ENCODE measurements around the gene WDFY4. TPM values are rescaled to one million over a fixed set of nuclear protein-coding genes. Genes with fewer than 3 reads are reported as not detected.

Gene WDFY4
- total RNA-seq, 1 experiment from 2014 or later: not detected

DNA sequence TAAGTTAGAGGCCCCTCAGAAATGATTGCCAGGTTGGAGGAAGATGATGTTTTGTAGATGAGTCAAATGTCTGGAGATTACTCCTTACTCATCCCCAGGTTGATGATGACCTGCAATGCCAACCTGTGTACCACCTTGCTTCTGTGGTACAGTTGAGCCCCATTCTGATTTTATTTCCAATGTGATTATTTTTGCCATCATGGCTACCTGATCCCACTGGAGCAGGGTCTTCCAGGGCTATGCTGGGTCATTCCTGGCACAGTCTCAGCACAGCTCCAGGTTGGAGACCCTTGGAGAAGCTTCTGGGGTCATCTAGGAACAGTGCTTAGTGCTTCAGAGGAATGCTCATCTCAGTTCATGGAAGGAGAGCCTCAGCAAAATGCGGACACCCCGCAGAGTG lies 220.6 kb downstream of the WDFY4 start:
- H3K27me3 ChIP-seq (ENCODE audit: insufficient read depth, low read length): no peaks in the 10 kb centered on the region
- H3K36me3 Mint-ChIP-seq (ENCODE audit: insufficient read depth in 1 of 3, low read depth in 3 of 3): no peaks in the 10 kb centered on the region
- no peaks in the 10 kb centered on the region for H3K79me2 ChIP-seq (ENCODE audit: insufficient read depth, low read length)
- H3K18ac ChIP-seq (ENCODE audit: insufficient read length, low read depth, low read length): no peak overlapping the region
- H3K9ac ChIP-seq (ENCODE audit: extremely low read depth, insufficient read length, low read length): no peak overlapping the region
- H3K9me3 ChIP-seq (ENCODE audit: control insufficient read depth, low read depth, low read length): no peaks in the 10 kb centered on the region
- no peaks in the 10 kb centered on the region for H3K23me2 ChIP-seq (ENCODE audit: insufficient read length, low read depth, low read length, poor library complexity, severe bottlenecking)
- no CpG with 5 or more reads among the region's 2 CpGs for WGBS (ENCODE audit: extremely low coverage, insufficient read length, low lambda C conversion rate)
- no peak overlapping the region for H3K4ac ChIP-seq (ENCODE audit: low read depth, low read length)
- H3K27ac Mint-ChIP-seq: no peak overlapping the region
- no peak overlapping the region for H3K27ac ChIP-seq (ENCODE audit: insufficient read length, low read depth, low read length)
- H3K4me3 Mint-ChIP-seq: no peak overlapping the region
- H3K23ac ChIP-seq (ENCODE audit: insufficient read length, low read depth, low read length): no peak overlapping the region
- H3K27me3 Mint-ChIP-seq (ENCODE audit: low read depth): no peaks in the 10 kb centered on the region; the same call in 1 of the 2 replicates
- no peak overlapping the region for H3K4me2 ChIP-seq (ENCODE audit: insufficient read depth, insufficient read length, low read length)
- H4K5ac ChIP-seq (ENCODE audit: insufficient read length, low read depth, low read length): no peak overlapping the region
- no peak overlapping the region for H3K14ac ChIP-seq (ENCODE audit: insufficient read depth, low read length)
- H2BK15ac ChIP-seq (ENCODE audit: low read depth, low read length): no peak overlapping the region
- peaks cover 8 to 9% of the 10 kb centered on the region in 2 experiments; a peak in 3 of 4 replicates for H3K4me1 Mint-ChIP-seq
- no peak overlapping the region for H4K8ac ChIP-seq (replicated peaks; ENCODE audit: insufficient read length, low read depth, low read length)
- no peaks in the 10 kb centered on the region for H3K4me1 ChIP-seq (ENCODE audit: insufficient read depth, low read length)
- H3T11ph ChIP-seq (ENCODE audit: low read length): no peak overlapping the region
- H2BK120ac ChIP-seq (ENCODE audit: low read depth, low read length, poor library complexity, severe bottlenecking): no peak overlapping the region
- H4K20me1 ChIP-seq (ENCODE audit: control insufficient read depth, insufficient read depth, insufficient read length): no peaks in the 10 kb centered on the region
- no peaks in the 10 kb centered on the region; a peak in 1 of 5 replicates for H3K9me3 Mint-ChIP-seq
- TF ChIP-seq, protein P1, sequence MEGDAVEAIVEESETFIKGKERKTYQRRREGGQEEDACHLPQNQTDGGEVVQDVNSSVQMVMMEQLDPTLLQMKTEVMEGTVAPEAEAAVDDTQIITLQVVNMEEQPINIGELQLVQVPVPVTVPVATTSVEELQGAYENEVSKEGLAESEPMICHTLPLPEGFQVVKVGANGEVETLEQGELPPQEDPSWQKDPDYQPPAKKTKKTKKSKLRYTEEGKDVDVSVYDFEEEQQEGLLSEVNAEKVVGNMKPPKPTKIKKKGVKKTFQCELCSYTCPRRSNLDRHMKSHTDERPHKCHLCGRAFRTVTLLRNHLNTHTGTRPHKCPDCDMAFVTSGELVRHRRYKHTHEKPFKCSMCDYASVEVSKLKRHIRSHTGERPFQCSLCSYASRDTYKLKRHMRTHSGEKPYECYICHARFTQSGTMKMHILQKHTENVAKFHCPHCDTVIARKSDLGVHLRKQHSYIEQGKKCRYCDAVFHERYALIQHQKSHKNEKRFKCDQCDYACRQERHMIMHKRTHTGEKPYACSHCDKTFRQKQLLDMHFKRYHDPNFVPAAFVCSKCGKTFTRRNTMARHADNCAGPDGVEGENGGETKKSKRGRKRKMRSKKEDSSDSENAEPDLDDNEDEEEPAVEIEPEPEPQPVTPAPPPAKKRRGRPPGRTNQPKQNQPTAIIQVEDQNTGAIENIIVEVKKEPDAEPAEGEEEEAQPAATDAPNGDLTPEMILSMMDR (conservative IDR thresholded peaks at IDR 0.05): no peak
- no peak overlapping the region for H3K56ac ChIP-seq (ENCODE audit: insufficient read length, low read depth, low read length)
- no peak for DNase-seq
- H4K91ac ChIP-seq (ENCODE audit: insufficient read length, low read depth, low read length): no peak overlapping the region
- no peaks in the 10 kb centered on the region for H3K79me1 ChIP-seq (ENCODE audit: insufficient read depth, low read depth, low read length, poor library complexity, severe bottlenecking)
- no peak overlapping the region for H2BK5ac ChIP-seq (ENCODE audit: insufficient read length, low read length)
- H2BK20ac ChIP-seq (ENCODE audit: low read depth, low read length, poor library complexity, severe bottlenecking): no peak overlapping the region
- H2AFZ ChIP-seq (ENCODE audit: low read length): no peak overlapping the region
- no peak overlapping the region for H2BK12ac ChIP-seq (ENCODE audit: insufficient read length, low read depth, low read length)
- no peak overlapping the region for H2AK5ac ChIP-seq (ENCODE audit: insufficient read length, low read length)

Data from H9 (cell line).